DND-41 (cell line): ENCODE data around the gene ESR2.

Experiments
- ATAC-seq: fragments of 200-7000 bp; cut with Tn5 transposase; 3 replicates; pipeline ENCODE4 v1.9.1; 2021; ENCODE audit warnings: low read depth; ENCODE audit not compliant: insufficient read depth
- DNase-seq: peaks from one replicate; pipeline ENCODE4 v3.0.0-alpha.2; 2020
- H2AFZ ChIP-seq: 2 replicates; pipeline ENCODE4 v1.6.0; 2012; ENCODE audit warnings: low read depth, low read length
- H3K27ac ChIP-seq: 2 replicates; pipeline ENCODE4 v1.5.1; 2012; ENCODE audit warnings: low read length, inconsistent platforms
- H3K27me3 ChIP-seq: fragments of 200-600 bp; sonication (generic); 2 replicates; pipeline ENCODE4 v1.6.0; 2012; ENCODE audit warnings: low read length, mild to moderate bottlenecking, inconsistent platforms; ENCODE audit not compliant: insufficient read depth, poor library complexity
- H3K36me3 ChIP-seq: 2 replicates; pipeline ENCODE4 v1.5.1; 2012; ENCODE audit warnings: low read length, inconsistent platforms; ENCODE audit not compliant: insufficient read depth
- H3K4me1 ChIP-seq: 2 replicates; pipeline ENCODE4 v1.5.1; 2012; ENCODE audit warnings: mild to moderate bottlenecking, low read length; ENCODE audit not compliant: insufficient read depth
- H3K4me2 ChIP-seq: 2 replicates; pipeline ENCODE4 v1.6.0; 2012; ENCODE audit warnings: mild to moderate bottlenecking, moderate library complexity, low read length, inconsistent platforms; ENCODE audit not compliant: insufficient read depth
- H3K4me3 ChIP-seq, 2 experiments: fragments of 200-600 bp in 1 of 2; shearing (Covaris generic) in 1 of 2; 2 replicates each; pipeline ENCODE4 v1.5.1; 2012 to 2016; ENCODE audit warnings: inconsistent platforms in 2 of 2, low read length in 2 of 2, mild to moderate bottlenecking in 2 of 2, low read depth in 1 of 2, moderate library complexity in 1 of 2
- H3K79me2 ChIP-seq: 2 replicates; pipeline ENCODE4 v1.6.0; 2012; ENCODE audit warnings: low read length, inconsistent platforms; ENCODE audit not compliant: insufficient read depth
- H3K9ac ChIP-seq: 2 replicates; pipeline ENCODE4 v1.6.0; 2012; ENCODE audit warnings: low read depth, mild to moderate bottlenecking, inconsistent platforms, low read length, moderate library complexity
- H3K9me3 ChIP-seq: 2 replicates; pipeline ENCODE4 v1.5.1; 2012; ENCODE audit warnings: low read length, moderate library complexity, mild to moderate bottlenecking, inconsistent platforms; ENCODE audit not compliant: insufficient read depth, severe bottlenecking
- H4K20me1 ChIP-seq: 2 replicates; pipeline ENCODE4 v1.6.0; 2012; ENCODE audit warnings: low read length; ENCODE audit not compliant: insufficient read depth
- EZH2 ChIP-seq: IDR thresholded peaks from 3 replicates; pipeline ENCODE4 v1.6.1; 2012; ENCODE audit warnings: borderline replicate concordance, low read depth, mild to moderate bottlenecking, moderate library complexity, low read length, inconsistent platforms; ENCODE audit not compliant: severe bottlenecking
- TF ChIP-seq, protein P1 (sequence below): IDR thresholded peaks from 2 replicates; pipeline ENCODE4 v1.5.1; 2012; ENCODE audit warnings: borderline replicate concordance, low read length, moderate library complexity, mild to moderate bottlenecking; ENCODE audit not compliant: poor library complexity, severe bottlenecking; ENCODE audit errors: extremely low read depth

ESR2 gene

DNA sequence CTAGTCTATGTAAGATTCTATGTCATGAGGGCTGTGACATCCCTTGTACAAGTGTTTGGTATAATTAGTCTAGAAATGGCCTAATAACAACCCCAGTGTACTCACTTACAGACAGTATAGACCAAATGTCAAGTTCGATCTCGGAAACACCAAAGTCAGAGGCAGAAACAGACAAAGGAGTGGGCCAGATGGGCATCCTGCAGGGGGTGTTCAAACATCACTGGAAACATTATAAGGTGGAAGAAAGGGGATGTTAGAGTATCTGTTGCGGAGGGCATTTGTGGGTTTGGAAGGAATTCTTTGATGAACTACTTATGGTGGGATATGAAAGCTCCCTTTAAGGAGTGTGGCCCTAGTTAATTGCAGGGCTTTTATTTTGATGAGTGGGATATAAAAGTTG, 134.6 kb downstream of the ESR2 start:
- TF ChIP-seq EZH2, result no peak
- TF ChIP-seq, protein P1, sequence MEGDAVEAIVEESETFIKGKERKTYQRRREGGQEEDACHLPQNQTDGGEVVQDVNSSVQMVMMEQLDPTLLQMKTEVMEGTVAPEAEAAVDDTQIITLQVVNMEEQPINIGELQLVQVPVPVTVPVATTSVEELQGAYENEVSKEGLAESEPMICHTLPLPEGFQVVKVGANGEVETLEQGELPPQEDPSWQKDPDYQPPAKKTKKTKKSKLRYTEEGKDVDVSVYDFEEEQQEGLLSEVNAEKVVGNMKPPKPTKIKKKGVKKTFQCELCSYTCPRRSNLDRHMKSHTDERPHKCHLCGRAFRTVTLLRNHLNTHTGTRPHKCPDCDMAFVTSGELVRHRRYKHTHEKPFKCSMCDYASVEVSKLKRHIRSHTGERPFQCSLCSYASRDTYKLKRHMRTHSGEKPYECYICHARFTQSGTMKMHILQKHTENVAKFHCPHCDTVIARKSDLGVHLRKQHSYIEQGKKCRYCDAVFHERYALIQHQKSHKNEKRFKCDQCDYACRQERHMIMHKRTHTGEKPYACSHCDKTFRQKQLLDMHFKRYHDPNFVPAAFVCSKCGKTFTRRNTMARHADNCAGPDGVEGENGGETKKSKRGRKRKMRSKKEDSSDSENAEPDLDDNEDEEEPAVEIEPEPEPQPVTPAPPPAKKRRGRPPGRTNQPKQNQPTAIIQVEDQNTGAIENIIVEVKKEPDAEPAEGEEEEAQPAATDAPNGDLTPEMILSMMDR, result no peak
- DNase-seq, result no peak

DNA sequence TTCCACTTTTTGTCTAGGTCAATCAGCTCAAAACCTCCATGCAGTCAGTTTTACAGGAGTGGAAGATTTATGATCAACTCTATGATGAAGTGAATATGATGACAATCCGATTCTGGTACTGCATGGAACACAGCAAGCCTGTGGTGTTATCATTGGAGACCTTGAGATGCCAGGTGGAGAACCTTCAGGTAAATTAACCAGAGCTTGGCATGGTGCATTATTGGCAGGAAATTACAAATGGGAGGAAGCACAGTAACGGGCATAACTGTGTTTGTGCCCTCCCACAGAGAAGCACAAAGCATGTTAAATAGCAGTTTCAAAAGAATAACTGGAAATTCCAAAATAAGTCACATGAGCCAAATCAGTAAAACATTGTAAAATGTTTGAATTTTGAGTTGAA, 135.6 kb downstream of the ESR2 start:
- no peaks in the 10 kb centered on the region for H3K4me1 ChIP-seq
- DNase-seq (no peak), ATAC-seq (no peak)
- H3K4me2 ChIP-seq, result no peak overlapping the region
- no peak overlapping the region for H3K9ac ChIP-seq
- no peak overlapping the region for H3K4me3 ChIP-seq
- no peak overlapping the region for H3K27ac ChIP-seq
- H2AFZ ChIP-seq, result no peak overlapping the region
- H3K27me3 ChIP-seq, result no peaks in the 10 kb centered on the region
- no peaks in the 10 kb centered on the region for H3K9me3 ChIP-seq
- TF ChIP-seq, protein P1, result no peak
- no peak for TF ChIP-seq EZH2
- no peaks in the 10 kb centered on the region for H3K79me2 ChIP-seq
- H4K20me1 ChIP-seq, result no peaks in the 10 kb centered on the region
- H3K36me3 ChIP-seq, result peaks cover 76% of the 10 kb centered on the region

More for the DNA sequence above, 134.6 kb downstream of the ESR2 start:
- no peaks in the 10 kb centered on the region for H4K20me1 ChIP-seq
- H3K27me3 ChIP-seq, result no peaks in the 10 kb centered on the region
- no peaks in the 10 kb centered on the region for H3K79me2 ChIP-seq
- no peaks in the 10 kb centered on the region for H3K9me3 ChIP-seq
- ATAC-seq, result no peak
- H3K36me3 ChIP-seq, result peaks cover 73% of the 10 kb centered on the region
- H3K4me3 ChIP-seq, result no peak overlapping the region
- no peak overlapping the region for H3K4me2 ChIP-seq
- no peak overlapping the region for H2AFZ ChIP-seq
- H3K9ac ChIP-seq, result no peak overlapping the region
- H3K27ac ChIP-seq, result no peak overlapping the region
- H3K4me1 ChIP-seq, result no peaks in the 10 kb centered on the region

DNA sequence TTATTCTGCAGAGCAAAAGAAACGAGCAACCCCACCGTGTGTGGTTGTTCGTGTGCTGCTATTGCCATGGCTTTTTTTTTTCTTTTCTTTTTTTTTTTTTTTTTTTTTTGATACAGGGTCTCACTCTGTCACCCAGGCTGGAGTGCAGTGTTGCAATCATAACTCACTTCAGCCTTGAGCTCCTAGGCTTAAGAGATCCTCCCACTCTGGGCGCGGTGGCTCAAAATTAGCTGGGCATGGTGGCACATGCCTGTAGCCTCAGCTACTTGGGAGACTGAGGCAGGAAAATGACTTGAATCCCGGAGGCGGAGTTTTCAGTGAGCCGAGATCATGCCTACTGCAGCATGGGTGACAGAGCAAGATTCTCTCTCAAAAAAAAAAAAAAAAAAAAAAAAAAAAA, 144.2 kb downstream of the ESR2 start:
- Histone ChIP-seq H3K27me3 (no peaks in the 10 kb centered on the region), H3K9me3 (no peaks in the 10 kb centered on the region), H3K4me1 (no peaks in the 10 kb centered on the region), H4K20me1 (no peaks in the 10 kb centered on the region), H2AFZ (no peak overlapping the region), H3K36me3 (peaks cover 64% of the 10 kb centered on the region), H3K79me2 (no peaks in the 10 kb centered on the region), H3K4me3 (no peak overlapping the region), H3K4me2 (no peak overlapping the region), H3K9ac (no peak overlapping the region), H3K27ac (no peak overlapping the region)
- ATAC-seq (no peak), DNase-seq (no peak)
- TF ChIP-seq, protein P1, result no peak
- no peak for TF ChIP-seq EZH2
